Mucosa of rectum (tissue), 2 donors: Measurements from ENCODE around the gene DOLPP1.
"Not testable (repeated sequence)": the region's sequence is repeated elsewhere in the genome, so short reads cannot be mapped to it uniquely, and the experiment has no call there.

Source experiments
- H3K27ac ChIP-seq, 2 donors: one replicate each; pipeline ENCODE4 v1.7.0; 2013; ENCODE audit warnings: inconsistent platforms in 2 of 2, low read depth in 2 of 2, low read length in 2 of 2
- H3K27me3 ChIP-seq, 2 donors: one replicate each; pipeline ENCODE4 v1.7.0; 2013; ENCODE audit warnings: low read length in 2 of 2; ENCODE audit not compliant: control insufficient read depth in 2 of 2, insufficient read depth in 2 of 2
- H3K36me3 ChIP-seq, 2 donors: one replicate each; pipeline ENCODE4 v1.7.0; 2013; ENCODE audit warnings: low read length in 2 of 2; ENCODE audit not compliant: control insufficient read depth in 2 of 2, insufficient read depth in 2 of 2
- H3K4me1 ChIP-seq, 2 donors: one replicate each; pipeline ENCODE4 v1.7.0; 2013; ENCODE audit warnings: low read length in 2 of 2, mild to moderate bottlenecking in 1 of 2; ENCODE audit not compliant: control insufficient read depth in 2 of 2, insufficient read depth in 2 of 2
- H3K4me3 ChIP-seq, 2 donors: one replicate each; pipeline ENCODE4 v1.7.0; 2013; ENCODE audit warnings: low read length in 2 of 2
- H3K9ac ChIP-seq, 2 donors: one replicate each; pipeline ENCODE4 v1.7.0; 2013; ENCODE audit warnings: low read length in 2 of 2, low read depth in 1 of 2, mild to moderate bottlenecking in 1 of 2
- H3K9me3 ChIP-seq, 2 donors: one replicate each; pipeline ENCODE4 v1.7.0; 2013; ENCODE audit warnings: low read length in 2 of 2; ENCODE audit not compliant: control insufficient read depth in 2 of 2
- donor health status: healthy.
- donor health status: Normal muscosa, but diverticular disease.

DOLPP1 gene

DNA sequence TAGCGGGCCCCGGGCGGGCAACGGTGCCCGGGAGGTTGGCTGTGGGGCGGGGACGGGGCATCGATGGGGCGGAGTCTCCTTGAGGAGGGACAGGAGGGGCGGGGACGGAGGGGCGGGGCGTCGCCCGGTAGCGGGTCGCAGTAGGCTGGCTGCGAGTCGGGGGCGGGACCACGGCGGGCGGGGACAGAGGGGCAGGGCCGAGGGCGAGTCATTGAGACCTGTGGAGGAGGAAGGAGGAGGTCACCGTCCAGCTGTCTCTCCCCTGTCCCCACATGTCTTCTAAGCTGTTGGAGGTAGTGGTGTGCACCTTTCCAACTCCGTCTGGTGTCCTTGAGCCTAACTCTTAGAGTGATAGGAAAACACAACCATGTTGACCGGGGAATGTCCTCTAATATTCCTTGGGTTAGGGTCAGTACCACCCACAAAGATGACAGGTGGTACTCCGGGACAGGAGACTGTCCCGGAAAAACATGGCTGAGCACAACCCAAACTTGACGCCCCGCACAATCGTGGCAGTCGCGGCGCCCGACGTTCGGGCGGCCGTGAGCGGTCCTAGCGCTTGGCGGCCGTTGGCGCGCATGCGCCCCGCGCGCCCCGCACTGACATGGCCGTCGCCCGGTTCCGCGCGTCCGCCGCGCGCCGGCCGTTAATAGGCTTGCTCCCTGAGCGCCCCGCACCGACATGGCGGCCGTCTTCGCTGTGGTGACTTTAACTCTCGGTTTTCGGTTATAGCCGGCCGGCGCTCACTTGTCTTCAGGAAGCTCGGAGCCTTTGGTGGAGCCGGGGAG is 30.0 kb downstream of the DOLPP1 start, which contains the start of the genes CRAT and PTPA:
Gene CRAT (minus strand): TSS at position 54 of the 788 bp plus-strand sequence. CDS start 284 bp downstream, outside the sequence.
Gene PTPA (plus strand): TSS at position 676 of the 788 bp plus-strand sequence. CDS start 186 bp downstream, outside the sequence.
- Histone ChIP-seq H3K27ac (peak within 1 kb of the TSS; percentile 97 to 100), H3K4me3 (peak within 1 kb of the TSS; percentile 78 to 98), H3K36me3 (peaks cover 4 to 6% of the 10 kb centered on the region in 2 donors), H3K4me1 (peaks cover 21 to 29% of the 10 kb centered on the region in 2 donors), H3K9ac (peak within 1 kb of the TSS; percentile 82 to 94), H3K9me3 (no peaks in the 10 kb centered on the region), H3K27me3 (no peaks in the 10 kb centered on the region)

DNA sequence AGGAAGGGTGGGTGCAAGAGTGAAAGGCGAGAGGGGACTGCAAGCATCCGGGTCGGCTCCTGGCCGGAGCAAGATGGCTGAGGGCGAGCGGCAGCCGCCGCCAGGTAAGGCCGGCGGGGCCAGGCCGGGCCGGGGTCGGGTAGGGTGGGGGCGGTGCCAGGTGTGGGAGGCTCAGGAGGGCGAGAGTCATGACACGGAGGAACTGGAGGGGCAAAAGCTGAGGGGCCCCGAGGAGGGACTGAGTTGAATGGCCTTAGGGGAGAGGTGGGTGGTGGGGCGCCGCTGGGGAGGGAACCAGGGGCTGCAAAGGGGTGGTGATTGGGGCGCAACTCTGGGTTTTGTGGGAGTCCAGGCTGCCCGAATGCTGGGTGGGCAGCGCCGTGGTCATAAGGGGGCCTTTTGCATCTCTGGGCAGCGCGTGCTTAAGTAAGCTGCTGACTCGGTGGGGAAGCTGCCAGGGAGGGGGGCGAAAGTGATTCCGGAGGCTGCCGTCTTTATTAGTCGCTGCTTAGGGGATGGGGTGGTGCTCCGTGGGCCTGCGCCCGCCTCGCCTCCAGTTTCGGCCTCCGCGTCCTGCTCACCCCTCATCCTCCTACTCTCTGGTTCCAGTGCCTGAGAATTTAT is 30.7 kb downstream of the DOLPP1 start:
- peak overlapping the region; percentile 78 to 98 for H3K4me3 ChIP-seq
- no peaks in the 10 kb centered on the region for H3K27me3 ChIP-seq
- peak overlapping the region; percentile 75 to 82 for H3K9ac ChIP-seq
- peaks cover 4 to 6% of the 10 kb centered on the region in 2 donors for H3K36me3 ChIP-seq
- peaks cover 21 to 29% of the 10 kb centered on the region in 2 donors for H3K4me1 ChIP-seq
- H3K27ac ChIP-seq = peak overlapping the region; percentile 97 to 100
- no peaks in the 10 kb centered on the region for H3K9me3 ChIP-seq

DNA sequence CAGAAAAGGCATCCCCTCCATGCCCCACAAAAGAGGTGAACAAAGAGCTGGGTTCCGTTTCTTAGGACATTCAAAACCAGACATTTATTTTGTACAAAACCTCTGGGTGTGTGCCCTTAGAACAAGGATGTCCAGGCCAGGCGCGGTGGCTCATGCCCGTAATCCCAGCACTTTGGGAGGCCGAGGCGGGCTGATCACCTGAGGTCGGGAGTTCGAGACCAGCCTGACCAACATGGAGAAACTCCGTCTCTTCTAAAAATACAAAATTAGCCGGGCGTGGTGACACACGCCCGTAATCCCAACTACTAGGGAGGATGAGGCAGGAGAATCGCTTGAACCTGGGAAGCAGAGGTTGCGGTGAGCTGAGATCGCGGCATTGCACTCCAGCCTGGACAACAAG is 31.6 kb downstream of the DOLPP1 start:
- not testable (repeated sequence) for H3K36me3 ChIP-seq, H3K9me3 ChIP-seq, H3K27me3 ChIP-seq, H3K27ac ChIP-seq
- H3K9ac ChIP-seq = peak overlapping the region; percentile 75 to 82
- H3K4me1 ChIP-seq = peaks cover 21 to 29% of the 10 kb centered on the region in 2 donors
- H3K4me3 ChIP-seq = peak overlapping the region; percentile 78 to 98

DNA sequence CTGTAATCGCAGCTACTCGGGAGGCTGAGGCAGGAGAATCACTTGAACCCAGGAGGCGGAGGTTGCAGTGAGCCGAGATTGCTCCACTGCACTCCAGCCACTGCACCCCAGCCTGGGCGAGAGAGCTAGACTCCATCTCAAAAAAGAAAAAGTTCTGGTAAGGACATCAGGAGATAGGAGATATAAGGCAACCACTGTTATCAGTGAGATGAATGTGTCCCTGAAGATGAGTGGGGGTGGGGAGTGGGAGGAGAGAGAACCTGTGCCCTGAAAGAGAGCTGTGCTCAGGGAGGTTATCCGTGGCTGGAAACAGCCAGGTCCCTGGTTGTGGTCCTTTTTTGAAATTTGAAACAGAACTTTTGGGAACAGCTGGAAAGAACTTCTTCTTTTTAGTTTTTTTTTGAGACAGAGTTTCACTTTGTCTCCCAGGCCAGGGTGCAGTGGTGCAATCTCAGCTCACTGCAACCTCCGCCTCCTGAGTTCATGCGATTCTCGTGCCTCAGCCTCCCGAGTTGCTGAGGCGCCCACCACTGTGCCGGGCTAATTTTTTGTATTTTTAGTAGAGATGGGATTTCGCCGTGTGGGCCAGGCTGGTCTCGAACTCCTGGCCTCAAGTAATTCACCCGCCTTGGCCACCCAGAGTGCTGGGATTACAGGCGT is 32.9 kb downstream of the DOLPP1 start:
- peaks cover 15 to 22% of the 10 kb centered on the region in 2 donors for H3K4me1 ChIP-seq
- no peak overlapping the region for H3K27ac ChIP-seq
- no peaks in the 10 kb centered on the region for H3K36me3 ChIP-seq
- H3K9ac ChIP-seq = no peak overlapping the region
- no peak overlapping the region for H3K4me3 ChIP-seq
- H3K27me3 ChIP-seq = no peaks in the 10 kb centered on the region
- H3K9me3 ChIP-seq = no peaks in the 10 kb centered on the region

DNA sequence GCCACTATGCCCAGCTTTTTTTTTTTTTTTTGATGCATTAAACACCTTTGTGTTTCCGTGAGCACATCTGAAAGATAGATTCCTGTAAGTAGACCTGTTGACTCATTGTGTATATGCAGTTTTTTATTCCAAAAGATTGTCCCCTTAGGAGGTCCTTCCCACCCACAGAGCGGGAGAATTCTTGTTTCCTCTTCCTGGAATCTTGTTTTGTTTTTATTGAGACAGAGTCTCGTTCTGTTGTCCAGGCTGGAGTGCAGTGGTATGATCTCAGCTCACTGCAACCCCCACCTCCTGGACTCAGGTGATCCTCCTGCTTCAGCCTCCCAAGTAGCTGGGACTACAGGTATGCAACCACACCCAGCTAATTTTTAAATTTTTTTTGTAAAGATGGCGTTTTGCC is 37.9 kb downstream of the DOLPP1 start:
- no peaks in the 10 kb centered on the region for H3K27me3 ChIP-seq
- no peak overlapping the region for H3K9ac ChIP-seq
- H3K9me3 ChIP-seq = no peaks in the 10 kb centered on the region
- H3K27ac ChIP-seq = no peak overlapping the region
- peaks cover 23 to 24% of the 10 kb centered on the region in 2 donors for H3K36me3 ChIP-seq
- no peaks in the 10 kb centered on the region for H3K4me1 ChIP-seq
- H3K4me3 ChIP-seq = no peak overlapping the region

DNA sequence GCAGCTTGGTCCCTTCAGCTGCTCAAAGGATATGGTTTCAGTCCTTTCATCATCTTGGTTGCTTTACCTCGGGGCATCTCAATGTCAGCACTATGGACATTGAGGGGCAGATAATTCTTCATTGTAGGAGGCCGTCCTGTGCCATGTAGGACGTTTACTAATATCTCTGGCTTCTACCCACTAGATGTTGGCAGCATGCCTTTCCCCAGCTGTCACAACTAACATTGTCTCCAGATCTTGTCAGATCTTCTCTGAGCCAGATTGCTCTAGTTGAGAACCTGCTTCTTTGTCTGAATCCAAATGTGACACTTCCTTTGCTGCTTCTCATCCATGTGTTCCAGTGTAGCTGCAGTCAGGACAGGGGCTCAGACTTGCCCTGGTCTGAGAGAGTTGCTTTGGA is 40.6 kb downstream of the DOLPP1 start:
- no peaks in the 10 kb centered on the region for H3K4me1 ChIP-seq
- no peak overlapping the region for H3K9ac ChIP-seq
- no peak overlapping the region for H3K4me3 ChIP-seq
- H3K36me3 ChIP-seq = peaks cover 23 to 32% of the 10 kb centered on the region in 2 donors
- H3K27ac ChIP-seq = no peak overlapping the region
- H3K9me3 ChIP-seq = no peaks in the 10 kb centered on the region
- no peaks in the 10 kb centered on the region for H3K27me3 ChIP-seq

DNA sequence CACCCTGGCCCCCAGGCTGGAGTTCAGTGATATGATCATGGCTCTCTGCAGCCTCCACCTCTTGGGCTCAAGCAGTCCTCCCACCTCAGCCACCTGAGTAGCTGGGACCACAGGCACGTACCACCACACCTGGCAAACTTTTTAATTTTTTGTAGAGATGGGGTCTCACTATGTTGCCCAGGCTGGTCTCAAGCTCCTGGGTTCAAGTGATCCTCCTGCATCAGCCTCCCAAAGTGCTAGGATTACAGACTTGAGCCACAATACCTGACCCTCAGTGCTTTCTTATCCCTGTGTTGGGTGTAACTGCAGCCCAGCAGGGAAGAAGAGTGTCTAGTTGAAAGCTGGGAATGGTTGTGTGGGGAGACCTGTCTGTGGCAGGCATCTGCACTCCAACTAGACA is 41.2 kb downstream of the DOLPP1 start:
- Histone ChIP-seq H3K27ac (no peak overlapping the region), H3K9ac (no peak overlapping the region), H3K36me3 (peaks cover 27 to 32% of the 10 kb centered on the region in 2 donors)

DNA sequence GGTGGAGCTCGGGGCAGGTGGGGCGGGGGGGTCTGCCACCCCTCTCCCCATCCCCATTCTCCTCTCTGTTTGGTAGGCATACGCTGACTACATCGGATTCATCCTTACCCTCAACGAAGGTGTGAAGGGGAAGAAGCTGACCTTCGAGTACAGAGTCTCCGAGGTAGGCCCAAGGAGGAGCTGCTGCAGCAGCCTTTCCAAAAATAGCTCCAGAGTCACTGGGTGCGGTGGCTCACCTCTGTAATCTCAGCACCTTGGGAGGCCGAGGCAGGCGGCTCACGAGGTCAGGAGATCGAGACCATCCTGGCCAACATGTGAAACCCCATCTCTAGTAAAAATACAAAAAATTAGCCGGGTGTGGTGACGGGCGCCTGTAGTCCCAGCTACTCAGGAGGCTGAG is 42.1 kb downstream of the DOLPP1 start:
- H3K27me3 ChIP-seq, H3K4me3 ChIP-seq, H3K9me3 ChIP-seq, H3K4me1 ChIP-seq, H3K27ac ChIP-seq, H3K9ac ChIP-seq: not testable (repeated sequence)
- peaks cover 32 to 37% of the 10 kb centered on the region in 2 donors for H3K36me3 ChIP-seq

More for the DNA sequence above, 41.2 kb downstream of the DOLPP1 start:
- Histone ChIP-seq H3K4me1 (no peaks in the 10 kb centered on the region), H3K27me3 (no peaks in the 10 kb centered on the region), H3K4me3 (no peak overlapping the region), H3K9me3 (no peaks in the 10 kb centered on the region)

DNA sequence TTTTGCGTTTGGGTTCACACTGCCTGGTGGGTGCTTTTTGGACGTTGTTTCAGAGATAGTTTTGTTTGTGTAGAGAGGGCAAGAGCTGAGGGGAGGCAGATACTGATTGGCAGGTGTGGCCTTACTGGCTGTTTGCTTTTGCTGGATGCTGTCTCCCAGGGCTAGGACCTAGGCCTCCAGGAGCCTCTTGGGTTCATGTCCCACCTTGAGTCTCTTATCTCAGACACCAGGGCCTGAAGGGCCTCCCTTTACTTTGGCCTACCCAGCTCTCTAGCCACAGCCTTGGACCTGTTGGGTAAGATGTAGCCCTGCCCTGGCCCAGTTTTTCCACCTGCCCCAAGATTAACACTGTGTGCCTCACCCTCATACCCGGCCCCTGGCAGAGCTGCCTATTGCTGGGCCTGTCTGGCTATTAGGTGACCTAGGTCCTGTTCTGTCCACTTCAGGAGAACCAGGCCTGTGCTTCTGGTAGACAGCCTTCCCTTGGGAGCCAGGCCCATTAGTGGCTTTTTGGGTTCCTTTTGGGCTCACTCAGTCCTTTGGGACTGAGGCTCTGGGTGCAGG is 43.7 kb downstream of the DOLPP1 start:
- Histone ChIP-seq H3K36me3 (peaks cover 36 to 37% of the 10 kb centered on the region in 2 donors), H3K4me1 (no peaks in the 10 kb centered on the region), H3K4me3 (no peak overlapping the region), H3K9ac (no peak overlapping the region), H3K27me3 (no peaks in the 10 kb centered on the region), H3K9me3 (no peaks in the 10 kb centered on the region), H3K27ac (no peak overlapping the region)
